CD4-positive, alpha-beta T cell treated with Interleukin-6 for 4 hours (primary cell): ENCODE data around the gene CNFN.
A peak's percentile ranks its signal among the peaks of the same experiment; 100 is the strongest.

Experiments used
- DNase-seq: peaks from one replicate; pipeline ENCODE4 v3.0.0-alpha.2; 2020; ENCODE audit warnings: mixed read lengths

CNFN gene

GRCh38 chr19:42407816-42408175, 17.7 kb upstream of the CNFN start:
- no peak for DNase-seq

- DNase-seq, result no peak
Observed at GRCh38 chr19:42407085-42407815, 17.2 kb upstream of the CNFN start.

- DNase-seq, result no peak
Observed at GRCh38 chr19:42406111-42406510, 16.0 kb upstream of the CNFN start.

GRCh38 chr19:42403586-42403985, 13.5 kb upstream of the CNFN start:
- no peak for DNase-seq

- no peak for DNase-seq
Observed at GRCh38 chr19:42402376-42403116, 12.4 kb upstream of the CNFN start.

- DNase-seq, result peak; percentile 87
Observed at GRCh38 chr19:42401365-42402303, 11.5 kb upstream of the CNFN start.

- no peak for DNase-seq
Observed at GRCh38 chr19:42400404-42400803, 10.3 kb upstream of the CNFN start.

GRCh38 chr19:42397263-42398166, 7.4 kb upstream of the CNFN start:
- DNase-seq, result peak; percentile 6

- DNase-seq, result peak; percentile 94
Observed at GRCh38 chr19:42396381-42397262, 6.5 kb upstream of the CNFN start.

- DNase-seq, result no peak
Observed at GRCh38 chr19:42394751-42395150, 4.7 kb upstream of the CNFN start.

GRCh38 chr19:42392165-42392564, 2.1 kb upstream of the CNFN start:
- no peak for DNase-seq

- no peak for DNase-seq
Observed at GRCh38 chr19:42388851-42389489, 1.1 kb downstream of the CNFN start.

- DNase-seq, result peak; percentile 78
Observed at GRCh38 chr19:42386974-42387707, 3.0 kb downstream of the CNFN start.

- no peak for DNase-seq
Observed at GRCh38 chr19:42380155-42380554, 9.9 kb downstream of the CNFN start.

- DNase-seq, result no peak
Observed at GRCh38 chr19:42378225-42379215, 11.6 kb downstream of the CNFN start.

- DNase-seq, result no peak
Observed at GRCh38 chr19:42376177-42376555, 13.9 kb downstream of the CNFN start.

GRCh38 chr19:42375415-42376176, 14.5 kb downstream of the CNFN start:
- DNase-seq, result no peak

GRCh38 chr19:42374826-42375376, 15.2 kb downstream of the CNFN start:
- no peak for DNase-seq
